Glomerular endothelial cell (primary cell): Measurements from ENCODE around the gene ODAD3. TPM values are rescaled to one million over a fixed set of nuclear protein-coding genes. Genes with fewer than 3 reads are reported as not detected.
"Not testable (repeated sequence)": the region's sequence is repeated elsewhere in the genome, so short reads cannot be mapped to it uniquely, and the experiment has no call there.

Source experiments
- DNase-seq: peaks from one replicate; pipeline ENCODE4 v3.0.0-alpha.2; 2011; ENCODE audit warnings: low read depth, low spot score; ENCODE audit errors: extremely low read depth
- total RNA-seq: library from RNA; depleted of rRNA; stranded (reverse); fragments of >200 nt; gene quantifications from 2 replicates; pipeline ENCODE4 v1.2.3, GENCODE V29; 2015

Gene ODAD3
- total RNA-seq, 1 donor from 2014 or later = 0.06 TPM

DNA sequence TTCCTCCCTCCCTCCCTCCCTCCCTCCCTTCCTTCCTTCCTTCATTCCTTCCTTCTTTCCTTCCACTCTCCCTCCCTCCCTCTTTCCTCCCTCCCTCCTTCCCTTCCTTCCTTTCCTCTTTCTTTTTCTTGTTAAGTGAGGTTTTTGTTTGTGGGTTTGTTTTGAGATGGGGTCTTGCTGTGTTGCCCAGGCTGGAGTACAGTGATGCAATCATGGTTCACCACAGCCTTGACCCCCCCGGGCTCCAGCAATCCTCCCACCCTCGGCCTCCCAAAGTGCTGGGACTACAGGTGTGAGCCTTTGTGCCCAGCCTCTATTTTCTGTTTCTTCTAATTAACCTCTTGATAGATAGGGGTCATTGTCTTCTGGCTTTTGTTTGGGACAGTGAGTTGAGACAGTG is 26.5 kb upstream of the ODAD3 start:
- no peak for DNase-seq

DNA sequence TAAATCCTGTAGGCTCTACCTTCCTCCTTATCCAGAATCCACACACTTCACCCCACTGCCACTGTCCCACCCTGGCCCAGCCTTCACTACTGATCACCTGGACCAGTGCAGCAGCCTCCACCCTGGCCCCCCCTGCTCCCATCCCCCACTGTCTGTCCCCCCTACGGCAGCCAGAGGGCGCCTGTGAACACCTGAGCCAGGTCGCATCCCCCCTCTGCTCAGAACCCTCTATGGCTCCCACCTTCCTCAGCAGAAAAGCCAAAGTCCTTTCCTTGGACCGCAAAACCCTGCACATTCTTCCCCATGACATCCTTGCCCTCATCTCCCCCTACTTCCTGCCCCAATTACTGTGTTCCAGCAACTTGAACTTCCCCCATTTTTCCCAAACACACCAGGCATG is 25.3 kb upstream of the ODAD3 start:
- DNase-seq = no peak

GRCh38 chr19:11458912-11459311 is 24.0 kb upstream of the ODAD3 start:
- DNase-seq = not testable (repeated sequence)

DNA sequence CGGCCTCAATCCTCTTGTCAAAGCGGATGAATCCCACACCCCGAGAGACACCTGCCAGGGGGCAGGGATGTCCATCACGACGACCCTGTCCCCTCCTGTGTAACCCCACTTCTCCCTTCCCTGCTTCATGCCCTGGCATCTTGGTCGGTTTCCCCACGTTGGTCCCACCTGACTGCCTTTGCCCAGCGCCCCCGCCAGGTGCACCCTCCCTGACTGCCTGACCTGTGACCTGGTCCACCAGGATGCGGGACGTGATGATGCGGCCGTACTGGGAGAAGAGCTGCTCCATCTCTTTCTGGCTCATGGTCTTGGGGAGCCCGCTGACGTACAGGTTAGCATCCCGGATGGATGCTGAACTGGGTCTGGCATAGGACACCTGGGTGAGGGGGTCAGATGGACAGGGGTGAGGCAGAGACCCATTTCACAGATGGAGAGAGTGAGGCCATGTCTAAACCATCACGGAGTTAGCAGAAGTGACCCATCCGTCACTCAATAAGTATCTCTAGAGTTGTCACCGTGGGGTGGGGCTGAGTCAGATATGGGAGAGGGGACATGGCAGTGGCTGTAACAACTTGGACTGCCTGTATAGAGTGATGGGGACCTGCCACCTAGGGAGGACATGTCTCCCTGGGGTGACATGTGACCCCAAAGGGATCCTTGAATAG is 23.4 kb upstream of the ODAD3 start:
- DNase-seq = no peak

GRCh38 chr19:11457831-11458230 is 22.9 kb upstream of the ODAD3 start:
- no peak for DNase-seq

DNA sequence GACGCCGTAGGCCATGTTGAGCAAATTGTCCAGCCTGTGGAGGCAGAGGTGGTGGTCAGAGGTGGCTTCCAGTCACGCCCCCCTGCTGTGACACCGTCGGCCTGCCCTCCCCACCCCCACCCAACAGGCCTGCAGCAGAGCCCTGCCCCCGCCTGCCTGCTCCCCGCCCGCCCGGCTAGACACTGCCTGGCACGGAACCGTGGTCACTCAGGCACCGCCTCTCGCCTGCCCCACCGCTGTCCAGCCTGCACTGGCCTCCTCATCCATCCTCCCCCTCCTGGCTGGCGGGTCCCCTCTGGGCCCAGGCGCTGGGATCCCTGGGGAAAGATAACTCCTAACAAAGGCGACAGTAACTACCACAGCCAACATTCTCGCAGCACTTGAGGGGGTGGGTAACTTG is 22.2 kb upstream of the ODAD3 start:
- DNase-seq = no peak

DNA sequence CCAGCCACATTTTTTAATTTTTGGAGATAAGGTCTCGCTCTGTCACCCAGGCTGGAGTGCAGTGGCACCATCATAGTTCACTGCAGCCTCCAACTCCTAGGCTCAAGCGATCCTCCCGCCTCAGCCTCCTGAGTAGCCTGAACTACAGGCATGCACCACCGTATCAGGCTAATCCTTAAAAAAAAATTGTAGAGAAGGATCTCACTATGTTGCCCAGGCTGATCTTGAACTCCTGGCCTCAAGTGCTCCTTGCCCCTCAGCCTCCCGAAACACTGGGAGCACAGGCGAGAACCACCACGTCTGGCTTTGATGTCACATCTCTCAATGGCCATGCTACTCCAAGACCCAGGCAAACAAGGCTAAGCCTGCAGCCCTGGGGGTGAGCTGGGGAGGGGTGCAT is 21.7 kb upstream of the ODAD3 start:
- no peak for DNase-seq

DNA sequence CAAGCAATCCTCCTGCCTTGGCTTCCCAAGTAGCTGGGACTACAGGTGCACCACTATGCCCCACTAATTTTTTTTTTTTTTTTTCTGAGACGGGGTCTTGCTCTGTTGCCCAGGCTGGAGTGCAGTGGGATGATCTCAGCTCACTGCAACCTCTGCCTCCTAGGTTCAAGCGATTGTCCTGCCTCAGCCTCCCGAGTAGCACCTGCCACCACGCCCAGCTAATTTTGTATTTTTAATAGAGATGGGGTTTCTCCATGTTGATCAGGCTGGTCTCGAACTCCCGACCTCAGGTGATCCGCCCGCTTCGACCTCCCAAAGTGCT is 20.3 kb upstream of the ODAD3 start:
- not testable (repeated sequence) for DNase-seq

GRCh38 chr19:11453468-11454341 is 18.8 kb upstream of the ODAD3 start:
- no peak for DNase-seq

- no peak for DNase-seq
Observed at GRCh38 chr19:11452620-11453310, 17.8 kb upstream of the ODAD3 start.

DNA sequence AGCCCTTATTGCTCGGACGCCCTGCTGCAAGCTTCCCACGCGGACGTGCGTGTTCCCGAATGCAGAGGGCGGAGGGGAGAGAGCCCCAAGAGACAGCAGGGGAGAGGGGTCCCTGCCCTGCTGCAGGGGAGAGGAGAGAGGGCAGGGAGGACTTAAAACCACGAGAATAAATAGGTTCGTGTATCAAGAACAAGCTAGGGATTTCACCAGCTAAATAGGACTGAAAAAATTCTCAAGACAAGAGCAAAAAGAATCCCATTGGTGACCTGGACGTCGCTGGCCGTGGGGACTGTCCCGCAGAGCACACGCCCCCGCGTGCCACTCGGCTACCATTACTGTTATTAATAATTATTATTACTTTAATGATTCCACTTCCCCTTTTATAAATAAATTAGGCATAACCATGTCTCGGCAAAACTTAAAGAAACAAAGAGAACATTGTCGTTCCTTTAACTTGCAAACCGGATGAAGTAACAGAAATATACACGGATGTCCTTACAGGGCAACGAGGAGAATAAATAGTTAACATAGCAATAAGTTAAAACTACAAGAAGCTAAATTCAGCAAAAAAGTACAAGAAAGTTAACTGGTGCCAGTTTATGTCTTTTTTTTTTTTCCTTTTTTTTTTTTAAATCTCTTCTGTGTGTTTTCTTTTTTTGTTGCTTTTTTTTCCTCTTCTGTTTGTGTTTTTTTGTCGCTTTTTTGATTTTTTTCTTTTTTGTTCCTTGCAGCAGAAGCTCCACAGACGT is 17.1 kb upstream of the ODAD3 start:
- DNase-seq = no peak

- DNase-seq = no peak
Observed at GRCh38 chr19:11451327-11451870, 16.5 kb upstream of the ODAD3 start.

DNA sequence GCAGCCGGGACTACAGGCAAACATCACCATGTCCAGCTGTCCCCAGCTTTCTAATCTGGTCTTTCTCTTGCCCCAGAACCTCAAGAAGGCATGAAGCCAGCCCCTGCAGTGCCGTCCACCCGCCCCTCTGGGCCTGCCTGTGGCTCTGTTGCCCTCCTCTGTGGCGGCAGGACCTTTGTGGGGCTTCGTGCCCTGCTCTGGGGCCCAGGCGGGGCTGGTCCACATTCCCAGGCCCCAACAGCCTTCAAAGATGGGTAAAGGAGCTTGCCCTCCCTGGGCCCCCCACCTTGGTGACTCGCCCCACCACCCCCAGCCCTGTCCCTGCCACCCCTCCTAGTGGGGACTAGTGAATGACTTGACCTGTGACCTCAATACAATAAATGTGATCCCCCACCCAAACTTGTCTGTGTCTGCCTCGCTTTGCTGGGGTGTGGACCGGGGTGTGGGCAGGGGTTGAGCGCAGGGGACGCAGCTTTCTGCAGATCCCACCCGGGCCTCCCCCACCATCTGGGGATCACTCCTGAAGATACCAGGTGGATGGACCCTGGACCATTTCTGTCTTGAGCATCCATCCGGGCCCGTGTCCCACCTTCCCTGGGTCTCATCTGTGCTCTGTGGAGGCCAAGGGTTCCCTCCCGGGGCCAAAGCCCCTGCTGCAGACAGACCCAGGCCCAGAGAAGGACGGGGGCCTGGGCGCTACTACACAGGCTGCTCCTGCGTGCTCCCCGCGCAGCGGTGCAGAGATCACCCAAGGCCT is 15.8 kb upstream of the ODAD3 start:
- DNase-seq = no peak

- DNase-seq = no peak
Observed at GRCh38 chr19:11448923-11449554, 14.1 kb upstream of the ODAD3 start.

DNA sequence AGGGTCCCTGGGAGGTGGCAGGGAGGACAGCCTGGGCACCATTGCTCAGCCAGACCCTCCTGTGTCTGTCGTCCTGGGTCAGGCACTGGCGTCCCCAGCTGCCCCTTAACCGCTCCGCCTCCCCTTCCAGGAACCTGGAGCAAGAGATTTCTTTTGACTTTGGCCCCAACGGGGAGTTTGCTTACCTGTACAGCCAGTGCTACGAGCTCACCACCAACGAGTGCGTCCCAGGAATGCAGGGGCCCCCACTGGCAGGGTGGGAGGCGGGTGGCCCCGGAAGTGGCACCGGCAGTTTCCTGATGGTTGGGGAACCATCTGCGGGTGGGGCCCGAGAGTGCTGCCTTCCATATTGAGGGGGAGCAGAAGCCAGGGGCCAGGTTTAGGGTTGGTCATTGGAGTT is 13.5 kb upstream of the ODAD3 start:
- DNase-seq = no peak

- no peak for DNase-seq
Observed at GRCh38 chr19:11447347-11448262, 12.7 kb upstream of the ODAD3 start.

- no peak for DNase-seq
Observed at GRCh38 chr19:11446652-11447301, 11.9 kb upstream of the ODAD3 start.

- no peak for DNase-seq
Observed at GRCh38 chr19:11446271-11446651, 11.3 kb upstream of the ODAD3 start.
